Renal cortex interstitium (tissue), 11 donors: ENCODE measurements around the gene HPX. TPM values are rescaled to one million over a fixed set of nuclear protein-coding genes. Genes with fewer than 3 reads are reported as not detected.
"Not testable (repeated sequence)": the region's sequence is repeated elsewhere in the genome, so short reads cannot be mapped to it uniquely, and the experiment has no call there.

Source experiments
- DNase-seq, 11 donors: peaks; one replicate each; pipeline ENCODE4 v3.0.0-alpha.2; 2013; ENCODE audit warnings: low read depth in 9 of 11, low spot score in 4 of 11; ENCODE audit errors: extremely low read depth in 1 of 11
- polyA plus RNA-seq, 3 donors: library from polyadenylated mRNA; unstranded; fragments of 120-200 nt; gene quantifications; one replicate each; pipeline ENCODE4 v1.2.1, GENCODE V29; 2013; ENCODE audit not compliant: insufficient read length in 3 of 3

The HPX gene
- polyA plus RNA-seq, 3 donors = 3.2 to 4.8 (median 4.2) TPM

DNA sequence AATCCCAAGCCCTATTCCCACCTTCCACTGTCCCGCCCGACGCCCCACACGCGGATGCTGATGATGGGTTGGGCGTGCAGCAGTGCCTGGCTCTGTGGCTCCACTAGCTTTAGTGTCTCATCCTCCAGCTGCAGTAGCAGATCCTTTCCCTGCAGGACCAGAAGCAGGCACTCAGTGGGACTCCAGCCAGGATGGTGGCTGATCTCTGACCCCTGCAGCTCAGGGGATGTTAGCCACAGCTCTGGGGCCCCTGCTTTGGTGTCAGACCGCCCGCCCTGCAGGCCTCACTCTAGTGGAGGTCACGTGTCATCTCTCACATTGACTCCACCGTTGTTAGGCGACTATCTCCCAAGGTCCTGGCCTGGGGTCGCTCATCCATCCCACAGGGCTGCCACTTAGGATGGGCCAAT lies 38.7 kb downstream of the HPX start:
- no peak for DNase-seq

DNA sequence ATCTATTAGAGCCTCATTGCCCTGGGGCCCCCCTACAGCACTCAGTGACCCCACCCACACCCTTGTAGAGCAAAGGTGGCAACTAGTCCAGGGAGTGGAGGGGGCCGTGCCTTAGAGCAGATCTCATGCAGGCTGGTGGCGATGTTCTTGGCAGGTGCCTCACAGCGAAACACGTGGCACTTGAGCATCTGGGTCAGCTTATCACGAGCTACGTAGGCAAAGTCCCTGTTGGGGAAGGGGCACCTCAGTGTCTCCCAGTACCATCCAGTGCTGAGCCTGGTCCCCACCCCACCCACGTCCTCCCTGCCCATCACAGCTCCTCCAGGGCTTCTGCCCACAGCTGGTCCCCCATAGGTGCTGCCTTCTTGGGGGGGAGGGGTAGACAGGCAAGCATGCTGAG lies 39.3 kb downstream of the HPX start:
- no peak for DNase-seq

DNA sequence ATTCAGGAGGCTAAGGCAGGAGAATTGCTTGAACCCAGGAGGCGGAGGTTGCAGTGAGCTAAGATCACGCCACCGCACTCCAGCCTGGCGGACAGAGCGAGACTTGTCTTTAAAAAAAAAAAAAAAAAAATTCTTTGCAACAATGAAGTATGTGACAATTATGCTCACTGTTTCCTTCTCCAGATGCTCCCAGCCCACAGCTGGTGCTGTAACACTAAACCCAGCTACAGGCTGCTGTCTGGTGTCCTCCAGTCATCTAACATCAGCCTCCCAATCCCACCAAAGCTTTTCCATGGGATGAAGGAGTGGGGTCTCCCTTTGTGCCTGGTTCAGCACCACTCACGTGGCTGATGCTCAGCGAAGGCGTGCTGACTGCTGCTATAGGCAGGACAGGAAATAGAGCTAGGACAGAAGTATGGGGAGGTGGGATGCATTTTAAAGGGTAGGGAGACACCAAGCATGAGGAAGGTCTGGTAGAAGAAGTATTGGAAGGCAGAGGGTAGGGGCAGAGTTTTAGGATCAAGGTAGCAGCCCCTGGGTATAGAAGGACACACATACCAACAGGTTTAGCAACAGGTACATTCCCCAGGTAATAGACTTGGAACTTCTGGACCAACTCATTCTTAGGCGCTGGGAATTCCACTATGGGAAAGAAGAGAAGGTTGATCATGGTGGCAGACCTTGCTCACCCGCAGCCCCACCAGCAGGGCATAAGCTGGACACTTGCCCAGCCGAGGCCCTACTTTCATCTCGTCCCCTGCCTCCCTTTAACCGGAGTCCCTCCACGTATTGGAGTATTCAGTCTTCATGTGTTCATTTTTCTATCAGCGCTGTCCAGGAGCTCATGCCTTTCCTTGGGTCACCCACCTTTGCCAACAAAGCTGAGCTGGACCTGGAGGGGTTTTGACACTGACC lies 40.1 kb downstream of the HPX start:
- DNase-seq = no peak

GRCh38 chr11:6397636-6398035 lies 43.2 kb downstream of the HPX start:
- no peak for DNase-seq

GRCh38 chr11:6397156-6397555 lies 43.6 kb downstream of the HPX start:
- peak in 3 of 11 donors; percentile 22 to 39 (median 26) for DNase-seq

DNA sequence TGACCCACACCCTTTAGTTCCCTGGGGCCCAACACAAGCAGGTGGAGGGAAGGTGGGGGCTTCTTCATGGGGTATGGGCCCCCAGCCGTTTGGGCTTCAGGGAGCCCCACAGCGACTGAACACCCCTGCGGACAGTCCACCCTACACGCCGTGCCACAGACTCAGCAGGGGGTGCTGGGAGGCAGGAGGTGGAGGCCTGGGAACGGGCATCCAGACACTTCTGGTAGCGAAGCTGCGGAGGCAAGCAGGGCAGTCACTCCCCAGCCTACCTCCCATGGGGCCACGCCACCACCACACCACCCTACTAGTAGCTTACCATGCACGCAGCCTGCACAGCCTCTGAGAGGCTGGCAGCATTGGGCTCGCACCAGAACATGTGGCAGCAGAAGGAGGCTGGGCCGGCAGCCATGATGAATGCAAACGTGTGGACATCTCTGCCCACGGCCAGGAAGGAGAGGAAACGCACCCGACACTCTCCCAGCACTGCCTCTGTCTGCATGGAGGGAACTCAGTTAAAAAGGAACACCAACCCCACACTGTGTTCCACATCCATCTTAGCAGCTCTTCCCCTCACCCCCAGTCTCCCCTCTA lies 45.2 kb downstream of the HPX start:
- DNase-seq = no peak

GRCh38 chr11:6393989-6394670 lies 46.7 kb downstream of the HPX start:
- no peak for DNase-seq

DNA sequence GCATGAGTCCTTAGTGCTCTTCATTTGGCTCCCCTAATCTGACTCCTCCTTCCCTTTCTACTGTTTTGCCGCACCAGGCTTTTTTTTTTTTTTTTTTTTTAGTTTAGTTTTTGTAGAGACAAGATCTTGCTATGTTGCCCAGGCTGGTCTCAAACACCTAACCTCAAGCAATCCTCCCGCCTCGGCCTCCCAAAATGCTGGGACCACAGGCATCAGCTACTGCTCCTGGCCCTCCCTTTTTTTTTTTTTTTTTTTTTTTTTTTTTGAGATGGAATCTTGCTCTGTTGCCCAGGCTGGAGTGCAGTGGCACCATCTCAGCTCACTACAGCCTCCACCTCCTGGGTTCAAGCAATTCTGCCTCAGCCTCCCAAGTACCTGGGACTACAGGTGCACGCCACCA lies 48.5 kb downstream of the HPX start:
- not testable (repeated sequence) for DNase-seq

DNA sequence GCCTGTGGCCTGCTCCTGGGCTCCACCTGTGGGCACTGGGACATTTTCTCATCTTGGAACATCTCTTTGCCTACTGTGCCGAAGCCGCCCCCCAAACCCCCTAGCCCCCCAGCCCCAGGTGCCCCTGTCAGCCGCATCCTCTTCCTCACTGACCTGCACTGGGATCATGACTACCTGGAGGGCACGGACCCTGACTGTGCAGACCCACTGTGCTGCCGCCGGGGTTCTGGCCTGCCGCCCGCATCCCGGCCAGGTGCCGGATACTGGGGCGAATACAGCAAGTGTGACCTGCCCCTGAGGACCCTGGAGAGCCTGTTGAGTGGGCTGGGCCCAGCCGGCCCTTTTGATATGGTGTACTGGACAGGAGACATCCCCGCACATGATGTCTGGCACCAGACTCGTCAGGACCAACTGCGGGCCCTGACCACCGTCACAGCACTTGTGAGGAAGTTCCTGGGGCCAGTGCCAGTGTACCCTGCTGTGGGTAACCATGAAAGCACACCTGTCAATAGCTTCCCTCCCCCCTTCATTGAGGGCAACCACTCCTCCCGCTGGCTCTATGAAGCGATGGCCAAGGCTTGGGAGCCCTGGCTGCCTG lies 49.2 kb downstream of the HPX start:
- no peak for DNase-seq

- DNase-seq = no peak
Observed at GRCh38 chr11:6390718-6391469, 49.9 kb downstream of the HPX start.

DNA sequence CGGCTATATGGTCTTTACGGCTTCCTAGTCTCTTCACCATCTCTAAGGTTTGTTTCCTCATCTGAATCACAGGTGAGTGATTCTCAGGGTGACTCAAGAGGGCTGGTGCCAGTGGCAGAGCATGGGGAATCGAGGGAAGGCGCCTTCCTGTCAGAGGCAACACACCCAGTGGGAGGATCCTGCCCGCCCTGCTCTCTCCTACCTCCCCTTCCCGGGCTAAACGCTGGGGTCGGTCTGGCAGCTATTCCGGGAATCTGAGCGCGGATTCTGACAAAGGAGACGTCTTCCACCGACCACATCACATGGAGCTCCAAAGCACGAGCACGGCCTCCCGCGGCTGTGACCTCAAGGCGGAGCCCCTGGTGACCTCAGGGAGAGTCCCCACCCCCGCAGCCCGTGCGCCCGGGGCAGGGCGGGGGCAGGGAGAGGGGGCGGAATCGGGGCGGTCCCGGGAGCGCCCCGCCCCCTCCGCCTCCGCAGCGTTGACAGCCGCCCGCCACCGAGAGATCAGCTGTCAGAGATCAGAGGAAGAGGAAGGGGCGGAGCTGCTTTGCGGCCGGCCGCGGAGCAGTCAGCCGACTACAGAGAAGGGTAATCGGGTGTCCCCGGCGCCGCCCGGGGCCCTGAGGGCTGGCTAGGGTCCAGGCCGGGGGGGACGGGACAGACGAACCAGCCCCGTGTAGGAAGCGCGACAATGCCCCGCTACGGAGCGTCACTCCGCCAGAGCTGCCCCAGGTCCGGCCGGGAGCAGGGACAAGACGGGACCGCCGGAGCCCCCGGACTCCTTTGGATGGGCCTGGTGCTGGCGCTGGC lies 50.7 kb downstream of the HPX start, which contains the start of gene SMPD1:
TSS of gene SMPD1 (plus strand) at position 570 of the 813 bp plus-strand sequence. CDS start at position 695, 125 bp downstream.
- DNase-seq = peak; percentile 69 to 87 (median 81)

- no peak for DNase-seq
Observed at GRCh38 chr11:6388748-6389147, 52.0 kb downstream of the HPX start.

GRCh38 chr11:6387811-6388599 lies 52.8 kb downstream of the HPX start:
- DNase-seq = no peak

- DNase-seq = no peak
Observed at GRCh38 chr11:6385046-6385777, 55.6 kb downstream of the HPX start.
